Hematopoietic multipotent progenitor cell treated with erythropoietin and hydrocortisone succinate and interleukin-3 and kit ligand, for 4 days (in vitro differentiated cells): ENCODE data around the gene RFTN2.
"Not testable (repeated sequence)": the region's sequence is repeated elsewhere in the genome, so short reads cannot be mapped to it uniquely, and the experiment has no call there.

Experiments used
- DNase-seq: peaks from one replicate; pipeline ENCODE4 v3.0.0-alpha.2; 2015

The RFTN2 gene, protein sequence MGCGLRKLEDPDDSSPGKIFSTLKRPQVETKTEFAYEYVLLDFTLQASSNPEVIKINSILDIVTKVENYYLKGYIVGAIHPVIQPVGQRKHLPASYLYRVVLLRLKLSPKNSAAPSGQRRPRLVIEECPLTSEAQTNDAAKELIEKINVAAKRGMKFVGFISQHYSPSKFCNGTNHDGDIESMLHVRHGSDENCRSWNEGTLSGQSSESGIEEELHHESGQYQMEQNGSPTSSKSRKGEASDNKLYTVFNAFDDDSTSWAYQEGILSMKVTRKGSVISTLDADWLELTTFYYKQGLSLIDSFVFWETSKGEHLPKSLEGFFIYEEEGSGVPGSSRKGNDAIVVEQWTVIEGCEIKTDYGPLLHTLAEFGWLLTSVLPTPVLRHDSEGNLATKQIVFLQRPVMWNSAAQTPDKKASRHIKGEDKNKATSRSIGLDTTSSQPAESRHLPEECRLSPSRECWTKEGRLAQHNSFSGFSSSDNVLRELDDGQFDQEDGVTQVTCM

DNA sequence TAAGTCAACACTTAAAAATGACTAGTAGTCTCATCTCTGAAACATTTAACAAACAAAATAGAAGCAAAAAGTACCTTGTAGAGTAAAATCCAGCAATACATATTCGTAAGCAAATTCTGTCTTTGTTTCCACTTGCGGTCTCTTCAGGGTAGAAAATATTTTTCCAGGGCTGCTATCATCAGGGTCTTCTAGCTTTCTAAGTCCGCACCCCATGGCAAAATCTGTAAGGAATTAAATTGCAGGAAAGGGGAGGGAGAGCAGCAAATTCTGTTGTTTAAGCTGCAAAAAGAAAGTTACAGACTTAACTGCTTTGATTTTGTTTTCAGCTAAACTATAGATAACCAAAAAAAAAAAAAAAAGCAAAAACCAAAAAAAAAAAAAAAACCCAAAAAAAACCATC, at the start of gene RFTN2:
RFTN2 (minus strand) TSS at position 342 of the 400 bp plus-strand sequence; CDS start at position 213, 129 bp downstream.
- DNase-seq: no peak

DNA sequence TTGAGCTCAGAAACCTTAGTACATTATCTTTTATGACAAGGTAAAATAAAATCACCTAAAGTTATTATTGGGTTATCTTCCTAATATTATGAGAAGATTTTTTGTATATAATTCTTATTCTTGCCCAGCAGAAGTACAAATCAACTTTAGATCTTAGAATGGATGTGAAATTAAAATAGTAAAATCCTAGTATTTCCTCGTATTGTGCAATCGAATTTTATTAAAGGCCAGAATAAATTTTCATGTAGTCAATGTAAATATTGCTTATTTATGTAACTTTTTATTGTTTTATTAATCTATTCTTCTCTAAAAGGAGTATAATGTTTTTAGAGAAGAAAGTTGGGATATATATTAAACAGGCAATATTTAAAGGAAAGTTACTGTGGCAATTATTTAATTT, 42.5 kb upstream of the RFTN2 start:
- DNase-seq: no peak

DNA sequence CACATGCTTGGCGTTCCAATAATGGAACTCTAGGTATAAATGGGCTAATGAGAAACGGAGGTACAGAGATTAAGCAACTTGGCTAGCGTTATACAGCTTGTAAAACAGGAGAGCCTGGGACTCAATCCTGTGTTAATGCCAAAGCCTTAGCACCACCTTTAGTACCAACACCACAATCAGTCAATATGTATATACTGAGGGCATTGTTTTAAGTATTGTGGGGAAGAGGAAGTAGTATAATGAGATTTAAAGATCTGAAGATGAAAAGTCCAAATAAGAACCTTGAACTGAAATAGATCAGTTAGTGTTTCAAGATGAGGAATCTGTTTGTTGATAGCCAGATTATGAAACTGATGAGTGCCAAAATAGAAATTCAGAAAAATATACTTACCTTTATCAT, 37.9 kb upstream of the RFTN2 start:
- no peak for DNase-seq

DNA sequence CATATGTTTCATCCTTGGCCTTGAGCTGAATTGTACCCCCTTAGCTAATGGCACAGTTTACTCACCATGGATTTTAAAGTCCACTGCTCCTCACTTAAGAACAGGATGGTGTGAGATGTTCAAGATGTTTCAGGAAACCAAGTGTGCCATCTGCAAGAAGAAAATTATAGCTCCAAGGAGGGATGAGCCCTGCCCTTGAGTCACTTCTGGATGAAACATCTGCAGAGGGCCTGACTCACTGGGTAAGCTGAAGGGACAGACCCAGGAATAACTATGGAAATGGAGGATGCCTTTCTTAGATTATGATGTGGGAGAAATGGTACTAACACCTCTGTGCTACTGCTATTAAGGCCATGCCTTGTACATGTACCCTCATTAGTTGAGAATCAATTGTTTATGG, 36.2 kb upstream of the RFTN2 start:
- no peak for DNase-seq

DNA sequence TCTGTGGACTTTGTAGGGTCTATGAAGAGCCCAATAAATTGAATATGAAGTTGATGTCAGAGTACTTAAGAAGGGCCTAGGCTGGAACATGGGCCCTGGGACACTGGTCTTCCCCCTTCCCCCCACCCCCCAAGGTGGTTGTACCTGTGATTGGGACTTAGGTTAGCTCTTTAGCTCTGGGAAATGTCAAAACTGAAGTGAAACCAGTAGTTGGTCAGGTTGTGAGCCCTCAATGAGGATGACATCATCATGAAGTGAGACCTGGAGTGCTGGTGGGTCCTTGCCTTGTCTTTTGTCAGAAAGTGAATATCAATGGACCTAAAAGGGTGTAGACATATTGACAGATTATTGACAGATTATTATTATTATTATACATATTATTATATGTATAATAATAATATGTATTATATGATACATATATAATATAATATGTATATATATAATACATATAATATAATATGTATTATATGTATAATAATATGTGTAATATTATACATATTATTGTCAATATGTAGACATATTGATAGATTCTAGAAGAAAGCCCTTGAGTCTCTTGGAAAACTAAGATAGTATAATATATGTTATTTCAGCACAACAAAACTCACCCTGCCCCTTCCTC, 35.1 kb upstream of the RFTN2 start:
- DNase-seq: peak; percentile 18

DNA sequence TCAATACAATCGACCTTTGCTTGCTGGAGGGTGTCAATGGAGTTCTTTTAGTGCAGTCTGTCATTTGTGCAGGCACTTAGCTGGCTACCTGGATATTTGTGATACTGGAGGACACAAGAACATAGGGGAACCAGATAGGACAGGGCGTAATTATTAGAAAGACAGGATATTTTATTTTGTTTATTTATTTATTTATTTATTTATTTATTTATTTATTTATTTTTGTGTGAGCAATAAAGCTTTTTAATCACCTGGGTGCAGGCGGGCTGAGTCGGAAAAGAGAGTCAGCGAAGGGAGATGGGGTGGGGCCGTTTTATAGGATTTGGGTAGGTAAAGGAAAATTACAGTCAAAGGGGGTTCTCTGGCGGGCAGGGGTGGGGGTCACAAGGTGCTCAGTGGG, 33.8 kb upstream of the RFTN2 start:
- DNase-seq: not testable (repeated sequence)

DNA sequence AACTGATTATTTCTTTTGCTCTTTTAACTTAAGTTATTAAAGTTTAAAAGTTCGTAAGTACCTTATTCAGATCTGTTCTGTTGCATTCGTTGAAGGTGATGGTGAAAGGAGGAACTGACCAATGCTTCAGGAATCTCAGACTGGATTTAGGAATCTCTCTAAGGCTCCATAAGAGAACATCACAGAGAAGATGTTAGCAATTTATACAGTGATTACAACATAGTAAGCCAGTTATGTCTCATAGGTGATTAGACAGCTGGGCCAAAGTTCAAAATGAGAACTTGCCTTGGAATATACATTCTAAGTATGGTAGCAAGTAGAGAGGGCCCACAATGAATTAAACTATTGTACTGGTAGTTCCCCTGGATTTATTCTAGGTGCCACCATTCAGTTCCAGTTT, 32.9 kb upstream of the RFTN2 start:
- DNase-seq: no peak

DNA sequence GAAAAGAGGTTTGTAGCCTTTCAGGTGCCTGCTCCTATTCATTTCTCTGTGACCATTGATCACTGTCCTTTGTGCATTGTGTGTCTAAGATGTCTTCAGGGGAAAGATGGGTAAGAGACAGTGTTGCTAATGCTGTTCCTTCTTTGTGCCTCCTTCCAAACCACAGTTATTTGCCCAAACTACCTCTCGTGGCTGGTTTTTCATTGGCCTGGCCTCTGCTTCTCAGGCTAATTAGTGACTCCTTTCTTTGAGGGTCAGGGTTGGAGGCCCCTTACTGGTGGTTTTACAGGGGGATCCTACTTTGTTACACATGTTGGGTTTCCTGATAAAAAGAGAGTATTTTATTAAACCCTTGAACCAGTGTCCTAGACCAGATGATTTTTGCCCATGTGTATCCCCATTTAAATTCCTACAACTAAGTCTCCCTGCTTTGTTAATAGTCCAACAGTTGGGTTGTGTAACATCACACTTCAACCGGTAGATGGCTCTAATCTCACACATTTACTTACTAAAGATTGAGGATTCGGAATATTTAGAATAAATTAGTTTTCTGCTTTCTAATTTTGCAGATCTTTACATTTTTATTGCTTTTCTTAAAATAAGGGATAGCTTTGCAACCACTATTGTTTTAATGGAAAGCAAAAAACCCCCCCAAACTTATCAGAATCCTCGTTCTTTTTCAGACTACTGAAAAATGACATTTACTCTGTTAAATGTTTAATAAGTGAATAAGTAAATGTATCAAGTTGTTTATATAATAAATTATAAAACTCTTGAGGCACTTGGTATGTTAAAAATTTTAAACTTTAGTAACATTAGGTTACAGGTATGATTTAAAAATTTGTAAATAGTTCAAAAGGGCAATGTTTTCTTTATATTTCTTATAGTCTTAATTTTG, 32.2 kb upstream of the RFTN2 start:
- DNase-seq: peak; percentile 78

DNA sequence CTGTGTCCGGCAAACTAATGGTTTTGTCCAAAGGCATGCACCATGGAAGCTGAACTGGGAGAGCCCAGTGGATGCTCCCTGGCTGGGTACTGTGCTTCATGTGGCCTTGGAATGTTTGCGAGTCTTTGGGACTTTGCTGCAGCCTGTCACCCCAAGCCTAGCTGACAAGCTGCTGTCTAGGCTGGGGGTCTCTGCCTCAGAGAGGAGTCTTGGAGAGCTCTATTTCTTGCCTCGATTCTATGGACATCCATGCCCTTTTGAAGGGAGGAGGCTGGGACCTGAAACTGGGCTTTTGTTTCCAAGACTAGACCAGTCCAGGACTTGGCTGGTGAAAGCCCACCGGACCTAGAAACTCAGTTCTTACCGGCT, 31.4 kb upstream of the RFTN2 start:
- no peak for DNase-seq

DNA sequence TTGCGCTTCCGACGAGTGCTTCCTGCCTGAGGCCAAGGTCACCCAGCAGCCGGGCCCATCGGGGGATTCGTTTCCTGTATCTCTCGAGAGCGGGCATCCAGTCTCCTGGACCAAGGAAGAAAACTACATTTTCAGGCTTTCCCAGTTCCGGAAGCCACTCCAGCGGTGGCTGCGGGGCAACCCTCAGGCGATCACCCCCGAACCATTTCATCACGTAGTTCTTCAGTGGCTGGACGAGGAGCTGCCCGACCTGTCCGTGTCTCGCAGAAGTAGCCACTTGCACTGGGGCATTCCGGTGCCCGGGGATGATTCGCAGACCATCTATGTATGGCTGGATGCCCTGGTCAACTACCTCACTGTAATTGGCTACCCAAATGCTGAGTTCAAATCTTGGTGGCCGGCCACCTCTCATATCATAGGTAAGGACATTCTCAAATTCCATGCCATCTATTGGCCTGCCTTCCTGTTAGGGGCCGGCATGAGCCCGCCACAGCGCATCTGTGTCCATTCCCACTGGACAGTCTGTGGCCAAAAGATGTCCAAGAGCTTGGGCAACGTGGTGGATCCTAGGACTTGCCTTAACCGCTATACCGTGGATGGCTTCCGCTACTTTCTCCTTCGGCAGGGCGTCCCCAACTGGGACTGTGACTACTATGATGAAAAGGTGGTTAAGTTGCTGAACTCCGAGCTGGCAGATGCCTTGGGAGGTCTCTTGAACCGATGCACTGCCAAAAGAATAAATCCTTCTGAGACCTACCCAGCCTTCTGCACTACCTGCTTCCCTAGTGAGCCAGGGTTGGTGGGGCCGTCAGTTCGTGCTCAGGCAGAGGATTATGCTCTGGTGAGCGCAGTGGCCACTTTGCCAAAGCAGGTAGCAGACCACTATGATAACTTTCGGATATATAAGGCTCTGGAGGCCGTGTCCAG, 30.8 kb upstream of the RFTN2 start:
- DNase-seq: no peak

DNA sequence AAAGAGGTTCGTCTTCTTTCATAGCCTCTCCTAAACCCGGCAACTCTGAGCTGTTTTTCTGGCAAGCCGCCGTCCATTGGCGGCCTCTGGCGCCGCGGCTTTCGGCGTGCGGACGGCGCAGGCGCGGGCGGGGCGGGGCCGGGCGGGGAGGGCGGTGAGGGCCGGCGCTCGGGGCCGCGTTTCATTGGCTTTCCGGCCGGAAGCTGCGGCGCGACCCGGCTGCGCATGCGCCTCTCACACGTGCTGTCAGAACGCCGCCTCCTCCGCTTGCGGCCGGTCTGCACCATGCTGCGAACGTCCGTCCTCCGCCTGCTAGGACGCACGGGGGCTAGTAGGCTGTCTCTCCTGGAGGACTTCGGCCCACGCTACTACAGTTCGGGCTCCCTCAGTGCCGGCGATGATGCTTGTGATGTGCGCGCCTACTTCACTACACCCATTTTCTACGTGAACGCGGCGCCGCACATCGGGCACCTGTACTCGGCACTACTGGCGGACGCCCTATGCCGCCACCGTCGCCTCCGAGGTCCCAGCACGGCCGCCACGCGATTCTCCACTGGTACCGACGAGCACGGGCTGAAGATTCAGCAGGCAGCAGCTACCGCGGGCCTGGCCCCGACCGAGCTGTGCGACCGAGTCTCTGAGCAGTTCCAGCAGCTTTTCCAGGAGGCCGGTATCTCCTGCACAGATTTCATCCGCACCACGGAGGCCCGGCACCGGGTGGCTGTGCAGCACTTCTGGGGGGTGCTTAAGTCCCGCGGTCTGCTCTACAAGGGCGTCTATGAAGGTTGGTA, 29.9 kb upstream of the RFTN2 start, which contains the start of gene MARS2:
MARS2 (plus strand) TSS at position 249 of the 791 bp plus-strand sequence; CDS start at position 286, 37 bp downstream.
- DNase-seq: peak; percentile 97

DNA sequence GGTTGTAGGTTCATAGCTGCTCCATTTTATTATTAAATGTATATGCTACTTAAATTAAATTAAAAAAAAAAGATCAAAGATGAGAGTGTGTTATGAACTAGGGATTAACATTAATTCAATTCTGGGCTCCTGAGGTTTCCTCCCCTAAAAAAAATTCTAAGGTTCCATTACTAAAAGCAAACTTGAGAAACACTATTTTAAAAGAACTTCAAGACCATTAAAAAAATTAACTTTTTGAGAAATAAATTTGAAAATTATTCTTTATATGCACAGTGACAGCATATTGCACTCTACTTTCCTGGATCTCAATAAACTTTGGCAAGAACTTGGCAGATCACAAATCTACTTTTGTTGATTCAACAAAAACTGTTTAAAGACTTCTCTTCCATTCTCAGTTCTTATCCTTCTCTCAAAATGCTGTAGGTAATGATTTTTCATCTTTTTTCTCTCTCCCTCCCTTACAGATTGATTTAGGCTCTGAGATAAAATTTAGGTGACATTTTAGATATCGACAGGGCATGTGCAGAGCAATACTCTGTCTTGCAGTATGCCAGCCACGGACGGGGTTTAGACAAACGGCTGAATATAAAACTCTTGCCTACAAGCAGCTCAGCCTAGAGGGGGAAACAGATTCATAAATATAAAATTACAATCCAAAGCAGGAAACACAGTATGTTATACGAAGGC, 29.2 kb upstream of the RFTN2 start:
- no peak for DNase-seq

DNA sequence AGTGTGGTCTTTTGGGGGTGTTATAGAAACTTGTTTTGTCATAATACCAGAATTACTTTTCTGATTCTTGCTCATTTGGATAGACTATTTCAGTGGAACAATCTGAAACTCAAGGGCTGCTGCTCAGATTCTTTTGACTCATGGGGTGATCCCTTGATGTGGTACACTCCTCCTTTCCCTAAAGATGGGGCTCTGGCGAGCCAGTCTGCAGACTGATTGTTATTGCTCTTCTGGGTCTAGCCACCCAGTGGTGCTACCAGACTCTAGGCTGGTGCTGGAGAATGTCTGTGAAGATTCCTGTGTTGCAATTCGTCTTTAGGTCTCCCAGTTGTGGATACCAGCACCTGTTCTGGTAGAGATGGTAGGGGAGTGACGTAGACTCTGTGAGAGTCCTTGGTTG, 25.6 kb upstream of the RFTN2 start:
- no peak for DNase-seq

DNA sequence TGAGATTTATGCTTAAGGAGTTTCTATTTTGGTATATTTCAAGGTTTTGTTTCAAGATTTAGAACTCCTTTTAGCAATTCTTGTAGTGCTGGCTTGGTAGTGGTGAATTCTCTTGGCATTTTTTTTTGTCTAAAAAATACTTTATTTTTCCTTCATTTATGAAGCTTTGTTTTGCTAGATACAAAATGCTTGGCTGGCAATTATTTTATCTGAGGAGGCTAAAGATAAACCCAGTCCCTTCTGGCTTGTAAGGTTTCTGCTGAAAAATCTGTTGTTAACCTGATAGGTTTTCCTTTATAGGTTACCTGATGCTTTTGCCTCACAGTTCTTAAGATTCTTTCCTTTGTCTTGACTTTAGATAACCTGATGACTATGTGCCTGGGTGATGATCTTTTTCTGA, 24.3 kb upstream of the RFTN2 start:
- DNase-seq: not testable (repeated sequence)

DNA sequence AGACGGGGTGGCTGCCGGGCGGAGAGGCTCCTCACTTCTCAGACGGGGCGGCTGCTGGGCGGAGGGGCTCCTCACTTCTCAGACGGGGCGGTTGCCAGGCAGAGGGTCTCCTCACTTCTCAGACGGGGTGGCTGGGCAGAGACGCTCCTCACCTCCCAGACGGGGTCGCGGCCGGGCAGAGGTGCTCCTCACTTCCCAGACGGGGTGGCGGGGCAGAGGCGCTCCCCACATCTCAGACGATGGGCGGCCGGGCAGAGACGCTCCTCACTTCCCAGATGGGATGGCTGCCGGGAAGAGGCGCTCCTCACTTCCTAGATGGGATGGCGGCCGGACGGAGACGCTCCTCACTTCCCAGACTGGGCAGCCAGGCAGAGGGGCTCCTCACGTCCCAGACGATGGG, 21.2 kb upstream of the RFTN2 start:
- DNase-seq: not testable (repeated sequence)

DNA sequence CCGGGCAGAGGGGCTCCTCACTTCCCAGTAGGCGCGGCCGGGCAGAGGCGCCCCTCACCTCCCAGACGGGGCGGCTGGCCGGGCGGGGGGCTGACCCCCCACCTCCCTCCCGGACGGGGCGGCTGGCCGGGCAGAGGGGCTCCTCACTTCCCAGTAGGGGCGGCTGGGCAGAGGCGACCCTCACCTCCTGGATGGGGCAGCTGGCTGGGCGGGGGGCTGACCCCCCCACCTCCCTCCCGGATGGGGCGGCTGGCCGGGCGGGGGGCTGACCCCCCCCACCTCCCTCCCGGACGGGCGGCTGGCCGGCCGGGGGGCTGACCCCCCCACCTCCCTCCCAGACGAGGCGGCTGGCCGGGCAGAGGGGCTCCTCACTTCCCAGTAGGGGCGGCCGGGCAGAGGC, 20.6 kb upstream of the RFTN2 start:
- not testable (repeated sequence) for DNase-seq

DNA sequence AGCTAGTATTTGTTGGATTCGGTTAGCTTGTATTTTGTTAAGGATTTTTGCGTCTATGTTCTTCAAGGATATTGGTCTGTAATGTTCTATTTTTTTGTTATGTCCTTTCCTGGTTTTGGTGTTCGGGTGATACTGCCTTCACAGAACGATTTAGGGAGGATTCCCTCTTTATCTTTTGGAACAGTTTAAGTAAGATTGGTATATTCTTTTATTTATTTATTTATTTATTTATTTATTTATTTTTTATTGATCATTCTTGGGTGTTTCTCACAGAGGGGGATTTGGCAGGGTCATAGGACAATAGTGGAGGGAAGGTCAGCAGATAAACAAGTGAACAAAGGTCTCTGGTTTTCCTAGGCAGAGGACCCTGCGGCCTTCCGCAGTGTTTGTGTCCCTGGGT, 19.8 kb upstream of the RFTN2 start:
- DNase-seq: not testable (repeated sequence)

DNA sequence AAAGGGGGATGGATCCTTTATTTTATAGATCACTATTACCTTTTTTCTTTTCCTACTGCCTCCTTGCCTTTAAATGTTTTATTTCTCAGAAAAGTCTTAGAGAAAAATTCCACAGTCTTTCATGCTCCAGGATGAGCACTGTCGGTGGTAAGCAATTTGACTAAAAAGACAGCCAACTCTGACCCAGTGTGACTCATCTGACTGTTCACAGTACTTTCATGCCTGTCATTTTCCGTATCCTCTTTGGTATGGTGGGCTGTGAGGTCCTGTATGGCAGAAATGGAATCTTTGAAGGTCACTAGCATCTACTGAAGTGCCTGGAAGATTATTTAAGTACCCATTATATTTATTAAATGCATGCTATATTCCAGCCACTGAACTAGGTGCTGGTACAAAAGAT, 2.1 kb upstream of the RFTN2 start:
- DNase-seq: no peak

DNA sequence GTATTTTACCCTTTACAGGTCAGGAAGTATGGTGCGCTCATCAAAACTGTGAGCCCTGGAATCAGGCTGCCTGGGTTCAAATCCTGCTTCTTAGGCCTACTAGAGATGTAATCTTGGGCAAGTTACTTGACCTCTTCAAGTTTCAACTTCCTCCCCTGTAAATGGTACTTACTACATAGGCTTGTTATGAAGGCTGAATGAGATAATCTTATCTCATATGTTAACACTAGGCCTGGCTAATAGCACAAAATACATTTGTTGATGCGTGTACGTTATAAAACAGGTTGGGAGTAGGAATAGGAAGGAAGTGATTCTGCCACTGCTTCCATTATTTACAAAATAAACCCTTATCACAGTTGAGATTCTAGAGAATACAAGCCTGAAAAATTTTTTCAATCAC, 1.7 kb upstream of the RFTN2 start:
- DNase-seq: no peak

DNA sequence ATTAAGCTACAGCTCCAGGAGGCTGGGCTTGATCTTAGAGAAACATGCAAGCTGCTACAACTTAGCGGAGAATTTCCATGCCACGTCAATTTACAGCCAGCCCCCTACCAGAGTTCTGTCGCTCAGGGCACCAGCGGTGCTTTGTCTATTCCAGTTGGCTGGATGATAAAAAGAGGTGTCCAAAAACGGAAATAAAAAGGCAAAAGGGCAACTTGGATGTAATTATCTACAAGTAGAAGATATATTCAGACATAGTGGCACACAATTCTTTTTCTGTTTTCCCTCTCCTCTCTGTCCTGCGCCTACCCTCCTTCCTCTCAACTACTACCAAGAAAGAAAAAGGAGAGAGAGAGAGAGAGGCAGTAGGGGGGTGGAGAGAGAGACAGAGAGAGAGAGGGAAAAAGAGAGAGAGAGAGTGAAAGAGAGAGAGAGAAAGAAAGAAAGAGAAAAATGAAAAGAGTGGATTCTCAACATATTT, 363 bp upstream of the RFTN2 start:
- DNase-seq: no peak

DNA sequence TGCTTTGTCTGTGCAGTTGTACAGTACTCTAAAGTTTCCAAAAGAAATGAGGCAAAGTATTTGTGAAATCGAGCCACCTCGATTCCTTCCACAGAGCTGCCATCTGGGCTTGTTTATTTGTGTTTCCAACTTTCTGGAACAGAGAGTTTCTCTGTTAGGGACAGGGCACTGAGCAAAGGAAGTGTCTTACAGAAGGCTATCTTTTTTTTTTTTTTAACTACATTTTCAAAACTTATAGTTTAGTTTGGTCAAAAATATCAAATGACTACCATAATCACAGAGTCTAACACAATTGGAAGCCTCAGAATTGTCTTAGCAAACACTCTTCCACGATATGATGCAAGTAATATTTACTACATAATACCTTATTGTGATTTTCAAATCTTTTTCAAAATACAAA, 796 bp downstream of the RFTN2 start:
- DNase-seq: no peak
